Stimulated activated CD4-positive, alpha-beta T cell treated with anti-CD3 and anti-CD28 coated beads, Interleukin-1b, Interleukin-23, amount 100 ng/mL, for 4 hours (primary cell): ENCODE data around the gene MTHFD1L.

Experiments
- DNase-seq, 2 donors: peaks; one replicate each; pipeline ENCODE4 v3.0.0-alpha.2; 2020; ENCODE audit warnings: low read depth in 2 of 2

Gene MTHFD1L

DNA sequence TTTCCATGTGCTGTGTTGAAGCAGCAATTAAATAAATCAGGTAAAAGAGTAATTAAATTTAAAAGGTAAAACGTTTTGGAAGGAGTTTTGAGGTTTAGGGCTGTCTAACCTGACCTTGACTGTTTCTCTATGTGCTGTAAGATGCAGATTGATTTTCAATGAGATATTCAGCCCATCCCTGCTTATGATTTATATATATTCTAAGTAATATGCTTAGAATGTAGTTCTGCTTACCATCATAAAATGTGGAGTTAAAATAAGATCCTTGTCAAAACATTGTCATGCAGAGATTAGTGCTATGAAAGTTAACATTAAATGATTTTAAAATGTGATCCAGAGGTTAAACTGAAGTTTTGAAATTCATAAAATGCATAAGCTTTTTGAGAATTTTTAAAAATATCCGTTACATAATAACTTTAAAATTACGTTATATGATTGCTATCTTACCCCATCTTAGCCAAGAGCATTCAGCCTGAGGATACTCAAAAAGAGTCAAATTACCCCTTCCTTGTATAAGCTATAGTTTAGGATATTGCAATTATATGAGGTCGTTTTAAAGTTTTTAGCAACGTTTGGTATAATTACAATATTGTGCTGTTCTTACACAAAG, 122.5 kb downstream of the MTHFD1L start:
- no peak for DNase-seq

DNA sequence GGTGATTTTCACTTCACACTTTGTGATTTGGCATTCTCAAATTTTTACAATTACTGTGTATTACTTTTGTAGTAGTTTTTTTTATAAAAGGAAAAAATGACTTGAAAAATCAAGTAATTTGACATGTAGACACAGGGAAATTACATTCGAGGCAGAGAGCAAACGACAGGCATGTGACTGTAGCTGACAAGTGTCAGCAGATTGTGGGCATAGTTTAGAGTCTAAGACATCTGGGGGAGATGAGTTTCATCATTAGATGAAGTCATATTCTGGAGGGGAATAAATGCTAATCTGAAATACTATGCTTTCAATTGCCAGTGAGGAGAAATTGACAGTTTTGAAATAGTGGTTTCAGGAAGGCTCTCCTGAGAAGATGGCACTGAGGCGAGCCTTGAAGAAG, 126.0 kb downstream of the MTHFD1L start:
- no peak for DNase-seq

- DNase-seq, result no peak
Observed at GRCh38 chr6:150992262-150992661, 126.8 kb downstream of the MTHFD1L start.

- no peak for DNase-seq
Observed at GRCh38 chr6:150992703-150993102, 127.2 kb downstream of the MTHFD1L start.

DNA sequence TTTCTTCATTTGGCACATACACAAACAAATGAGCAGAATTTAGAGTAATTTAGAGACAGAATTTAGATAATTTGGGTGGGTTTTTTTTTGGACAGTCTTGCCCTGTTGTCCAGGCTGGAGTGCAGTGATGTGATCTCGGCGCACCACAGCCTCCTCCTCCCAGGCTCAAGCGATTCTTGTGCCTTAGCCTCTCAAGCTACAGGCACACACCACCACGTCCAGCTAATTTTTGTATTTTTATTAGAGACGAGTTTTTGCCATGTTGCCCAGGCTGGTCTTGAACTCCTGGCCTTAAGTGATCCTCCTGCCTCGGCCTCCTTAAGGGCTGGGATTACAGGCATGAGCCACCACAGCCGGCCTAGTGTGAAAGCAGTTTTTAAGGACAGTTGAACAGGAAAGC, 127.8 kb downstream of the MTHFD1L start:
- no peak for DNase-seq

GRCh38 chr6:150994026-150994425, 128.5 kb downstream of the MTHFD1L start:
- DNase-seq, result no peak

- no peak for DNase-seq
Observed at GRCh38 chr6:150996968-150997367, 131.5 kb downstream of the MTHFD1L start.

DNA sequence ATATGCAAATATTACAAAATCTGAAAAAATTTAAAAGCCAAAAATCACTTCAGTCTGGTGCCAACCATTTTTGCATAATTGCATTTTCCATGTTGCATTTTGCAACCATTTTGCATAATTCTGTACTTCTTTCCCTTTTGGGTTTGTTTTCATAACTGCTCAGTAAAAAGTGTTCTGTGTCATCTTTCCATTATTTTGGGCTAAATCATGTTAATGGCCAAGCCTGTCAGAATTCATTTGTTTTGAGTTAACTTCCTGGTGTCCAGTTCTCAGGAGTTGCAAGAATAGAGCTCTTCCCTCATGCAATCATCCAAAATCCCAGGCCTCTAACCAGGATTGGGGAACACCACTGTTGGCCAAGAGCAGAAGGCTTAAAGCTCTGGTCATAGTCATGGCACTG, 133.6 kb downstream of the MTHFD1L start:
- DNase-seq, result no peak

DNA sequence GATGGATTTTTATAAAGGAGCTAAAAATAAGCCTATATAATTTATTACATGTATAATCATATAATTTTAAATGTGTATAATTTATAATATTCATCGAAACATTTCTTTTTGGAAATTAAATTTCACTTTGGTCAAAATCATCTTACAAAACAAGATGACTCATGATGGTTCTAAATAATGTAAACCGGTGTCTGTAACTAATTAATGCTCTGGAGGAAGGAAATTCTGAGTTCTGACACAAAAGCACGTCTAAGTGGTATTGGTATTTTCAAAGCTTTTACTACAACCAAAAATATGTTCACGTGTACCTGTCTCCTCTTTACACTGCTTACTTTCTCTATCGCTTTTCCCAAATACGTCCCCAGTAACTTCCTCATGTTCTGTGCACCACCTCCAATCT, 134.1 kb downstream of the MTHFD1L start:
- DNase-seq, result no peak

- no peak for DNase-seq
Observed at GRCh38 chr6:151001387-151002056, 136.0 kb downstream of the MTHFD1L start.

GRCh38 chr6:151002057-151002450, 136.6 kb downstream of the MTHFD1L start:
- DNase-seq, result no peak

DNA sequence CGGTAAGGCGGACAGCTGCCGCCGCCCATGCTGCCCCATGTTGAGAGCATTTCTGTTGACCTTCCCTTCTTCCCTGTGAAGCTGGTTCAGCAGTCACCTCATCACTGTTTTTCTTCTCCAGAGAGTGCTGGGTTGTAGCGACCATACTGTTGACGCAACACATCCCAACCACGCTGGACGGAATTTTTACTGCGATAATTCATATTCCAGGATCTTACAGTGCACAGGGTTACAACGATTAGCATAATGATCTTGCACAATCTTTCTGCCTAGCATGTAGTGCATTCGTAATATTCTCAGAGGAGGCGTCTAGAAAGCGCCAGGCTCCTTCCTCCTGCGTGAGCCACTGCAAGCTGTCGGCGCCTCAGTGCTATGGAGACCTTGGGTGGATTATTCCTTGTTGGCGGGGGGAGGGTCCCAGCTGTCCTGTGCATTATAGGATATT, 137.0 kb downstream of the MTHFD1L start:
- DNase-seq, result no peak

DNA sequence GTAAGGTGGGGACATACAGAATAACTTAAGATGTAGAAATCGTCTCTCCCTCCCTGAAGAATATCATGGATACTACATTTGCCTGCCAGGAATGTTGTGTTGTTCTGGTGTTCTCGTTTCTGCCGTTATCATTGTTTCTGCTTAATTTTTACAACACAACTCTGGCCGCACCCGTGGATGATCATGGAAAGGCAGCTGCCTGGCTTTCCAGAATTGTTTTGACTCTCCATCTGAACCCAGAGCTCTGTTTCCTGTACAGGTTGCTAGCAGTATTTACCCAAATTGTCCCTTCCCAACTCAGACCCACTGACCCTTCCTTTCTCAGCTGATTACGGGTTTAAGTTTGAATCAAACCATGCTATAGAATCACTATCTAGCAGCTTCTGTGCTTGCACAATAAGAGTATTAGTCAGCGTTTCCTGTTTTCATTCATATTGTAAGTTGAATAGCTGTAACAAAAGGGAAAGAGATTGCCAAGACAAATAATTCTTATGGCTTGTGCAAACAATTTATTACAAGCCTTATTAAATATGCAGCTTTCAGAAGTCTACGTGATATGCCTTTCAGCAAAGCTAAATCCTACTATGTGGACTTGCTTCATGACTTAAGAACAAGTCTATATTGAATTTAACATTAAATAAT, 139.0 kb downstream of the MTHFD1L start:
- no peak for DNase-seq

- DNase-seq, result no peak
Observed at GRCh38 chr6:151005164-151005563, 139.7 kb downstream of the MTHFD1L start.

GRCh38 chr6:151005896-151006632, 140.6 kb downstream of the MTHFD1L start:
- no peak for DNase-seq

DNA sequence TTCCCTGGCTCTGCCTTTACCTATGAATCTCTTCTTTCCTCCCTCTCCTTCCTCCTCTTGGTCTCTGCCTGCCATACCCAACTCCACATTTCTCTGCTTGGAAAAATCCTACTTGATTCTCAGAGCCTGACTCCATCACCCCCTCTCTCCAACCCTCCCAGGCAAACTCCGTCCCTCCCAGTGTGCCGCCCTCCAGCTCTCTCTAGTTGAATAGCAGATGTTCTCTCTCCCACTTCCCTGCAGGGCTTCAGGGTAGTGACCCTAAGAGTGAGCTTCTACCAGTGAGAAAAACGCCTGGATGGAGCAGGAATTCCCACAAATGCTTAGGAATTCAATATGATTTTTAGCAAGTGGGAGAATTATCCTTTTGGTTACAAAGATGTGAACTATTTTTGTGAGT, 141.6 kb downstream of the MTHFD1L start:
- no peak for DNase-seq

DNA sequence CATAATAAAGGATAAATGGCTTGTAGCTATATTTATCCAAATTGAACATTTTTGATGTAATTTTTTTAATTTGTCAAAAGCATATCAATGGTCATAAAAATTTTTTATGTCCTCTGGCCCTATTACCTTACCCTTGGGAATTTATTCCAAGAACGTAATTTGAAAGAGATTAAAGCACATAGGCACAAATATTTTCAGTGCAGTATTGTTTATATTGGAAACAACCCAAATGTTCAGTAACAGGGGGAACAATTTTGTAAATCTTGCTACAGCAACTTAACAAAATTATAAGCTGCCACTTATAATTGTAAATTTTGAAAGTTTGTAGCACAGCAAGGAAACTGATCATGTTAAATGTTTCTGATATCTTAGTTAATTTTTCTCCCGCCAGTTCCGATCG, 142.4 kb downstream of the MTHFD1L start:
- no peak for DNase-seq

GRCh38 chr6:151008425-151008824, 142.9 kb downstream of the MTHFD1L start:
- DNase-seq, result no peak

- no peak for DNase-seq
Observed at GRCh38 chr6:151009576-151009975, 144.1 kb downstream of the MTHFD1L start.

GRCh38 chr6:151010071-151010470, 144.6 kb downstream of the MTHFD1L start:
- DNase-seq, result no peak

GRCh38 chr6:151012321-151013294, 147.1 kb downstream of the MTHFD1L start:
- no peak for DNase-seq
